Measurements from ENCODE around the gene PLXDC2.
A peak's percentile ranks its signal among the peaks of the same experiment; 100 is the strongest.

The PLXDC2 gene

GRCh38 chr10:20215547-20216152, 399.4 kb downstream of the PLXDC2 start:
- H3K27ac Mint-ChIP-seq = no peak overlapping the region
- no peaks in the 10 kb centered on the region for H3K9me3 Mint-ChIP-seq
- no peaks in the 10 kb centered on the region for H3K4me1 Mint-ChIP-seq
- no peak overlapping the region for H3K4me3 Mint-ChIP-seq
- H3K27me3 Mint-ChIP-seq (ENCODE audit: low read depth) = peaks cover under 1% of the 10 kb centered on the region
- TF ChIP-seq CTCF (IDR thresholded peaks at IDR 0.05; ENCODE audit: unreplicated experiment in 3 of 3) = no peak
- H3K36me3 Mint-ChIP-seq (ENCODE audit: low read depth) = peaks cover 36% of the 10 kb centered on the region

- H3K4me1 Mint-ChIP-seq = no peaks in the 10 kb centered on the region
- no peak overlapping the region for H3K27ac Mint-ChIP-seq
- no peak for TF ChIP-seq CTCF (IDR thresholded peaks at IDR 0.05; ENCODE audit: unreplicated experiment in 3 of 3)
- no peak overlapping the region for H3K4me3 Mint-ChIP-seq
- H3K36me3 Mint-ChIP-seq (ENCODE audit: low read depth) = peaks cover 23% of the 10 kb centered on the region
- H3K9me3 Mint-ChIP-seq = no peaks in the 10 kb centered on the region
- H3K27me3 Mint-ChIP-seq (ENCODE audit: low read depth) = peaks cover 3% of the 10 kb centered on the region
Observed at GRCh38 chr10:20221356-20221755, 405.1 kb downstream of the PLXDC2 start.

GRCh38 chr10:20228729-20229128, 412.5 kb downstream of the PLXDC2 start:
- Mint-ChIP-seq H3K4me3 (no peak overlapping the region), H3K9me3 (no peaks in the 10 kb centered on the region), H3K36me3 (ENCODE audit: low read depth) (peaks cover 20% of the 10 kb centered on the region), H3K4me1 (peaks cover 10% of the 10 kb centered on the region), H3K27ac (peak overlapping the region in 1 of 3 experiments; percentile 5), H3K27me3 (ENCODE audit: low read depth) (no peaks in the 10 kb centered on the region)
- no peak for TF ChIP-seq CTCF (IDR thresholded peaks at IDR 0.05; ENCODE audit: unreplicated experiment in 3 of 3)

GRCh38 chr10:20232079-20232705, 416.0 kb downstream of the PLXDC2 start:
- Mint-ChIP-seq H3K4me1 (peaks cover 14% of the 10 kb centered on the region), H3K36me3 (ENCODE audit: low read depth) (peaks cover 18% of the 10 kb centered on the region), H3K27ac (no peak overlapping the region), H3K9me3 (no peaks in the 10 kb centered on the region), H3K4me3 (no peak overlapping the region), H3K27me3 (ENCODE audit: low read depth) (peaks cover 3% of the 10 kb centered on the region)
- TF ChIP-seq CTCF (IDR thresholded peaks at IDR 0.05; ENCODE audit: unreplicated experiment in 3 of 3) = no peak

- TF ChIP-seq CTCF (IDR thresholded peaks at IDR 0.05; ENCODE audit: unreplicated experiment in 3 of 3) = no peak
- Mint-ChIP-seq H3K4me3 (no peak overlapping the region), H3K4me1 (peaks cover 17% of the 10 kb centered on the region)
Observed at GRCh38 chr10:20233423-20233822, 417.2 kb downstream of the PLXDC2 start.

GRCh38 chr10:20234579-20234978, 418.3 kb downstream of the PLXDC2 start:
- no peak for TF ChIP-seq CTCF (IDR thresholded peaks at IDR 0.05; ENCODE audit: unreplicated experiment in 3 of 3)
- Mint-ChIP-seq H3K27me3 (ENCODE audit: low read depth) (peaks cover 3% of the 10 kb centered on the region), H3K27ac (no peak overlapping the region), H3K9me3 (no peaks in the 10 kb centered on the region), H3K4me3 (no peak overlapping the region), H3K4me1 (peaks cover 10% of the 10 kb centered on the region), H3K36me3 (ENCODE audit: low read depth) (peaks cover 14% of the 10 kb centered on the region)

More at GRCh38 chr10:20233423-20233822, 417.2 kb downstream of the PLXDC2 start:
- peaks cover 9% of the 10 kb centered on the region for H3K36me3 Mint-ChIP-seq (ENCODE audit: low read depth)
- no peaks in the 10 kb centered on the region for H3K9me3 Mint-ChIP-seq
- no peak overlapping the region for H3K27ac Mint-ChIP-seq
- H3K27me3 Mint-ChIP-seq (ENCODE audit: low read depth) = peaks cover 3% of the 10 kb centered on the region
